ENCODE measurements around the gene TOP3A. TPM values are rescaled to one million over a fixed set of nuclear protein-coding genes. Genes with fewer than 3 reads are reported as not detected.
A peak's percentile ranks its signal among the peaks of the same experiment; 100 is the strongest.

TOP3A gene
- total and polyA plus RNA-seq, 2 of the 13 experiments (the other 11 are each of a cell fraction or from before 2014, with no cell fraction given) = 16.9 to 36.8 TPM

DNA sequence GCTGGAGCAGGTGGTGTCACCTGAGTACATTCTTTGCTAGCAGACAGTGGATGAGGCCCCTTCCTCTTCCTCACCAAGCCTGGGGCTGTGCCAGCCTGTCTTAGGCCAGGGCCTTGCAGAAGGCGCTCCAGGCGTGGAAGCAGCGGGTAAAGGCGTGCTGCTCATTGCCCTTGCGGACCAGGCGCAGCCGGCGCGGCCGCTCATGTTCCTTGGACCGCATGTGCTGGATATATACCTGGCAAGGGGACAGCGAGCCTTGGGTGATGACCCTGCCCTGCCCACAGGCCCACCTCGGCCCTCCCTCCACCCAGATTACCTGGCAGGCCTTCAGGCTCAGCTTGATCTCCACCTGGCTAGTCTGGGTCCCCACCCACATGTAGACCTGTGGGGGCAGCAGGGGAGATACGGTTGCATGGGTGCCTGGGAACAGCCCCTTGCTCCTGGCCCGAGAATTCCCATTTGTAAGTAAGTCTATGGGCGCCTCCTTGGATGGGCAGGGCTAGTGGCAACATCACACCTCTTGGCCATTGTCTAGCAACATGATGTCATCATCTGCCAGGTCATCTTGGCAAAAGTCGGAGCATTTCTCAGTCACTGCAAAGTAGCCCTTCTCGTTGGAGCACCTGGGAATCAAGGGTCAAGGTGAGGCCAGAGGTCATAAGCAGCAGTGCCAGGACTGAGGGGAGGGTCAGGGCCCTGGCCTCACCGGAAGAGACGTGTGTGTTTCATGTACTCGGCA, 69.6 kb downstream of the TOP3A start:
- TF ChIP-seq ZNF383 (CRISPR knock-in tag; IDR thresholded peaks at IDR 0.05; ENCODE audit: borderline replicate concordance) = no peak
- TF ChIP-seq RBFOX2 (IDR thresholded peaks at IDR 0.05; ENCODE audit: low read depth, low read length) = peak; percentile 58
- no peak for TF ChIP-seq PITX1 (CRISPR knock-in tag; IDR thresholded peaks at IDR 0.05)
- TF ChIP-seq POLR2A (IDR thresholded peaks at IDR 0.05; ENCODE audit: insufficient read depth in 1 of 2, low read depth in 2 of 2, low read length in 2 of 2) = 0 out of 4 replicates have a peak, but pooled peaks of 1 of the 2 experiments have one; percentile 20
- no peak for TF ChIP-seq ZNF337 (CRISPR knock-in tag; IDR thresholded peaks at IDR 0.05; ENCODE audit: borderline replicate concordance, low read depth)
- TF ChIP-seq ATF7 (IDR thresholded peaks at IDR 0.05) = peak; percentile 75
- TF ChIP-seq ATF7 (CRISPR knock-in tag; IDR thresholded peaks at IDR 0.05) = no peak
- intact Hi-C loops (cut with micrococcal nuclease; ENCODE audit: unreplicated experiment) (no loop called here), in situ Hi-C loops (cut with HindIII; ENCODE audit: extremely low pct_ligation_motif_present, low pct_unique_long_range_greater_than_20kb) (no loop called here)
- FAIRE-seq (no peak), DNase-seq (ENCODE audit: low spot score) (no peak), ATAC-seq (no peak)
- Histone ChIP-seq H3K27me3 (ENCODE audit: control insufficient read depth in 1 of 2, insufficient read depth in 2 of 2, low read length in 2 of 2) (no peaks in the 10 kb centered on the region), H3K9me3 (ENCODE audit: low read length) (no peaks in the 10 kb centered on the region), H2AFZ (ENCODE audit: low read length) (no peak overlapping the region), H3K79me2 (ENCODE audit: insufficient read depth, low read length) (no peaks in the 10 kb centered on the region), H3K36me3 (replicated peaks in 1 of 2; ENCODE audit: control insufficient read depth in 1 of 2, insufficient read depth in 2 of 2, low read length in 2 of 2) (peaks cover 22 to 45% of the 10 kb centered on the region in 2 experiments), H3K9ac (ENCODE audit: insufficient read depth, low read depth, low read length) (no peak overlapping the region), H3K4me2 (ENCODE audit: low read depth, low read length) (no peak overlapping the region), H4K20me1 (ENCODE audit: insufficient read depth, low read length) (no peaks in the 10 kb centered on the region), H3K27ac (ENCODE audit: extremely low read length, insufficient read depth, low read length) (no peak overlapping the region), H3K4me1 (ENCODE audit: insufficient read depth, low read length) (no peaks in the 10 kb centered on the region), H3K4me3 (replicated peaks in 1 of 3; ENCODE audit: insufficient read depth in 1 of 3, low read depth in 2 of 3, low read length in 3 of 3) (no peak overlapping the region)
- POLR2A ChIA-PET = no interaction called here
- CTCF ChIA-PET (ENCODE audit: low intra/inter-chr PET ratio, low total read pairs) = no interaction called here
- 91% methylated on average over 16 of the region's 21 CpGs for WGBS (ENCODE audit: low lambda C conversion rate)
- BruUV-seq (replicated peaks) = TSS peak; percentile 62

DNA sequence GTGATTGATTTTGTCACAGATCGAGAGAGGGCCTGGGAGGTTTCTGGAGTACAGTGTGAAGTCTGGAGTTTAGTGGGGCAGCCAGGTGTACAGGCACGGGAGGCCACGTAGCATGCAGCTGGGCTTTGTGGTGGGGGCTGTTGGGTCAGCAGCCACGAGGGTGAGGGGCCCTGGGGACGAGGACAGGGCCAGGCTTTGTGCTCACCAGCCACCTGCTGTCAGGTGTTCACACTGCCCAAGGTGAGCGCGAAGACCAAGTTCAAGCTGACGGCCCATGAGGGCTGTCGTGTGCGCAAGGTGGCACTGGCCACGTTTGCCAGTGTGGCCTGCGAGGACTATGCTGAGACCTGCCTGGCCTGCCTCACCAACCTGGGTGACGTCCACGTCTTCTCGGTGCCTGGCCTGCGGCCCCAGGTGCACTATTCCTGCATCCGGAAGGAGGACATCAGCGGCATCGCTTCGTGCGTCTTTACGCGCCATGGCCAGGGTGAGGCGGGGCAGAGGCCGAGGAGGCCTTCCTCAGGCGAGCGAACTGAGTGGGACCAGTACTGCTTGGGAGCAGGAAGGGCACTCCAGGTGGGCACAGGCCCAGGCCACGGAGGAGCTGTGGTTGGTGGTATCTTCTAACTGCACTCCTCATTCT, 73.4 kb downstream of the TOP3A start:
- CTCF ChIA-PET (ENCODE audit: low intra/inter-chr PET ratio, low total read pairs) = no interaction called here
- WGBS (ENCODE audit: low lambda C conversion rate) = 91% methylated on average over 15 of the region's 28 CpGs
- H3K27me3 ChIP-seq (ENCODE audit: control insufficient read depth in 1 of 2, insufficient read depth in 2 of 2, low read length in 2 of 2) = no peaks in the 10 kb centered on the region

More for the DNA sequence above, 73.4 kb downstream of the TOP3A start:
- TF ChIP-seq ZNF292 (CRISPR knock-in tag; IDR thresholded peaks at IDR 0.05; ENCODE audit: borderline replicate concordance, low read depth) (no peak), AGO2 (optimal IDR thresholded peaks at IDR 0.05; ENCODE audit: low read depth, low read length) (peak; percentile 26), ZNF235 (CRISPR knock-in tag; IDR thresholded peaks at IDR 0.05; ENCODE audit: borderline replicate concordance) (no peak)
- TF ChIP-seq, protein P1, sequence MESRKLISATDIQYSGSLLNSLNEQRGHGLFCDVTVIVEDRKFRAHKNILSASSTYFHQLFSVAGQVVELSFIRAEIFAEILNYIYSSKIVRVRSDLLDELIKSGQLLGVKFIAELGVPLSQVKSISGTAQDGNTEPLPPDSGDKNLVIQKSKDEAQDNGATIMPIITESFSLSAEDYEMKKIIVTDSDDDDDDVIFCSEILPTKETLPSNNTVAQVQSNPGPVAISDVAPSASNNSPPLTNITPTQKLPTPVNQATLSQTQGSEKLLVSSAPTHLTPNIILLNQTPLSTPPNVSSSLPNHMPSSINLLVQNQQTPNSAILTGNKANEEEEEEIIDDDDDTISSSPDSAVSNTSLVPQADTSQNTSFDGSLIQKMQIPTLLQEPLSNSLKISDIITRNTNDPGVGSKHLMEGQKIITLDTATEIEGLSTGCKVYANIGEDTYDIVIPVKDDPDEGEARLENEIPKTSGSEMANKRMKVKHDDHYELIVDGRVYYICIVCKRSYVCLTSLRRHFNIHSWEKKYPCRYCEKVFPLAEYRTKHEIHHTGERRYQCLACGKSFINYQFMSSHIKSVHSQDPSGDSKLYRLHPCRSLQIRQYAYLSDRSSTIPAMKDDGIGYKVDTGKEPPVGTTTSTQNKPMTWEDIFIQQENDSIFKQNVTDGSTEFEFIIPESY (CRISPR knock-in tag; IDR thresholded peaks at IDR 0.05) = peak; percentile 92; the same call in 1 of the 2 replicates
- TF ChIP-seq, protein P2, sequence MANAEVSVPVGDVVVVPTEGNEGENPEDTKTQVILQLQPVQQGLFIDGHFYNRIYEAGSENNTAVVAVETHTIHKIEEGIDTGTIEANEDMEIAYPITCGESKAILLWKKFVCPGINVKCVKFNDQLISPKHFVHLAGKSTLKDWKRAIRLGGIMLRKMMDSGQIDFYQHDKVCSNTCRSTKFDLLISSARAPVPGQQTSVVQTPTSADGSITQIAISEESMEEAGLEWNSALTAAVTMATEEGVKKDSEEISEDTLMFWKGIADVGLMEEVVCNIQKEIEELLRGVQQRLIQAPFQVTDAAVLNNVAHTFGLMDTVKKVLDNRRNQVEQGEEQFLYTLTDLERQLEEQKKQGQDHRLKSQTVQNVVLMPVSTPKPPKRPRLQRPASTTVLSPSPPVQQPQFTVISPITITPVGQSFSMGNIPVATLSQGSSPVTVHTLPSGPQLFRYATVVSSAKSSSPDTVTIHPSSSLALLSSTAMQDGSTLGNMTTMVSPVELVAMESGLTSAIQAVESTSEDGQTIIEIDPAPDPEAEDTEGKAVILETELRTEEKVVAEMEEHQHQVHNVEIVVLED (CRISPR knock-in tag; IDR thresholded peaks at IDR 0.05; ENCODE audit: borderline replicate concordance) = no peak
- Histone ChIP-seq H3K9me3 (ENCODE audit: low read length) (no peaks in the 10 kb centered on the region), H3K79me2 (ENCODE audit: insufficient read depth, low read length) (no peaks in the 10 kb centered on the region), H3K36me3 (replicated peaks in 1 of 2; ENCODE audit: control insufficient read depth in 1 of 2, insufficient read depth in 2 of 2, low read length in 2 of 2) (peaks cover 16 to 23% of the 10 kb centered on the region in 2 experiments), H3K4me1 (ENCODE audit: insufficient read depth, low read length) (no peaks in the 10 kb centered on the region), H2AFZ (ENCODE audit: low read length) (no peak overlapping the region), H3K9ac (ENCODE audit: insufficient read depth, low read depth, low read length) (no peak overlapping the region), H4K20me1 (ENCODE audit: insufficient read depth, low read length) (no peaks in the 10 kb centered on the region), H3K4me2 (ENCODE audit: low read depth, low read length) (no peak overlapping the region), H3K27ac (ENCODE audit: extremely low read length, insufficient read depth, low read length) (no peak overlapping the region), H3K4me3 (replicated peaks in 1 of 3; ENCODE audit: insufficient read depth in 1 of 3, low read depth in 2 of 3, low read length in 3 of 3) (no peak overlapping the region)
- BruUV-seq (replicated peaks) = no TSS peak
- no peak for DNase-seq (ENCODE audit: low spot score)
- in situ Hi-C loops (cut with HindIII; ENCODE audit: extremely low pct_ligation_motif_present, low pct_unique_long_range_greater_than_20kb) (no loop called here), intact Hi-C loops (cut with micrococcal nuclease; ENCODE audit: unreplicated experiment) (no loop called here)
- FAIRE-seq = no peak
- peak; percentile 10; the same call in 2 of the 3 replicates for ATAC-seq
- POLR2A ChIA-PET = no interaction called here

Data from HepG2 (cell line).